GM12873 (cell line): Measurements from ENCODE around the gene UPP2.

Experiments used
- CTCF ChIP-seq: IDR thresholded peaks from 2 replicates; pipeline ENCODE4 v1.5.1; 2012; ENCODE audit warnings: low read depth, mild to moderate bottlenecking, moderate library complexity, low read length, control low read depth; ENCODE audit not compliant: insufficient read depth; ENCODE audit errors: missing control alignments

Gene UPP2

DNA sequence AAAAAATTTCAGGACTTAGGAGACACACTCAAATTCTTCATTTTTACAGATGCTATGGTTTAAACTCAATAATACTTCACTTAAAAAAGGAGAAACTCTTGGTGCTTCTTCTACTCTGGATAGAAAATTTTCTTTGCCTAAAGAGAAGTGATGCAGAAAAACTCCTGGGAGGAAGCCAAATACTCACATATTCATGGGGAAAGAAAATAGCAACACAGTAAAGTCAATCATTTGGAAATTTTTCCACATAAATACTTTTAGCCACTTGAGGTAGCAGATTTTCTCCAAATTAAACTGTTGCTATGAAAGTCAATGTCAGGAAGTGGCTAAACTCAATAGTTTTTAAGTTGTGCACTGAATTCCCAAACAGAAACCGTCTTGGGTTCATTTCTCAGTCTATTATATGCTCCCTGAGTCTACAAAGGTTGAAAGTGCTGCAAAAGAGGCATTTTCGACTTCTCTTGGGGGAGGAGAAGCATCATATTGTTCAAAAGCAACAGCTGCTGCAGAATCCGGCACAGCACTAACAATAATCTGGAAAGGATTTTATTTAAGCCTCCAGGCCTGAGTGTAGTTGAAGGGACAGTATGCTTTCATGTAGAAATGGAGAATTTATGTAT, 81.1 kb downstream of the UPP2 start:
- no peak for TF ChIP-seq CTCF

- no peak for TF ChIP-seq CTCF
Measured at GRCh38 chr2:158184001-158184400, 82.3 kb downstream of the UPP2 start.

- TF ChIP-seq CTCF = no peak
Measured at GRCh38 chr2:158184556-158185343, 83.1 kb downstream of the UPP2 start.
